GM12878 (cell line): ENCODE results near the gene C3orf70. TPM values are rescaled to one million over a fixed set of nuclear protein-coding genes. Genes with fewer than 3 reads are reported as not detected.

ENCODE experiments used
- ATAC-seq: fragments of 200-7000 bp; cut with Tn5 transposase; 3 replicates; pipeline ENCODE4 v1.9.1; 2020; ENCODE audit warnings: mild to moderate bottlenecking, moderate library complexity
- BruUV-seq: library from RNA; stranded (reverse); fragments of 400-500 nt; replicated peaks from 2 replicates; lab custom pipeline; 2021; lab: Mats Ljungman, UMichigan
- CTCF ChIA-PET: fragments of 300-600 bp; sonication (Branson Sonifier 250); formaldehyde crosslinking; extraction: SDS; loops from one replicate; lab custom pipeline; 2021; ENCODE audit warnings: inconsistent platforms; lab: Yijun Ruan, JAX
- POLR2A ChIA-PET: fragments of 350-600 bp; formaldehyde crosslinking; extraction: SDS; loops from one replicate; lab custom pipeline; 2021; ENCODE audit warnings: inconsistent platforms; lab: Charles Lee
- RAD21 ChIA-PET: fragments of 300-600 bp; sonication (Branson Sonifier 250); formaldehyde crosslinking; loops from one replicate; lab custom pipeline; 2023; ENCODE audit warnings: antibody characterized with exemption; ENCODE audit not compliant: unreplicated experiment; lab: Charles Lee
- SMC1A ChIA-PET: fragments of 300-600 bp; sonication (Branson Sonifier 250); formaldehyde crosslinking; loops from one replicate; lab custom pipeline; 2023; ENCODE audit not compliant: unreplicated experiment, uncharacterized antibody; lab: Charles Lee
- DNase-seq: peaks from one replicate; pipeline ENCODE4 v3.0.0-alpha.2; 2011; ENCODE audit warnings: low read depth, low spot score
- FAIRE-seq: peaks from 3 replicates; lab custom pipeline; 2011; peaks lifted over from hg19 to GRCh38; lab: Jason Lieb, UNC
- H2AFZ ChIP-seq: 2 replicates; pipeline ENCODE4 v1.6.0; 2011; ENCODE audit warnings: low read depth, low read length, control low read depth; ENCODE audit not compliant: control insufficient read depth
- H3K27ac ChIP-seq: 2 replicates; pipeline ENCODE4 v1.5.1; 2011; ENCODE audit warnings: control low read depth; ENCODE audit not compliant: control insufficient read depth, insufficient read depth
- H3K27me3 ChIP-seq, 2 experiments: replicated peaks in 1 of 2; 2 replicates each; pipeline versions ENCODE4 v1.6.0 to v1.6.1; 2011; ENCODE audit warnings: low read length in 1 of 2; ENCODE audit not compliant: control insufficient read depth in 2 of 2, insufficient read depth in 2 of 2
- H3K36me3 ChIP-seq, 2 experiments: 2 replicates each; pipeline ENCODE4 v1.5.1; 2011; ENCODE audit warnings: low read length in 1 of 2; ENCODE audit not compliant: control insufficient read depth in 2 of 2, insufficient read depth in 2 of 2
- H3K4me1 ChIP-seq: 2 replicates; pipeline ENCODE4 v1.6.1; 2011; ENCODE audit warnings: mild to moderate bottlenecking, low read length, moderate library complexity, mixed read lengths; ENCODE audit not compliant: control insufficient read depth, insufficient read depth
- H3K4me2 ChIP-seq: 2 replicates; pipeline ENCODE4 v1.6.0; 2011; ENCODE audit warnings: control low read depth; ENCODE audit not compliant: control insufficient read depth, insufficient read depth
- H3K4me3 ChIP-seq: fragments of 200-600 bp; sonication (generic); 2 replicates; pipeline ENCODE4 v1.5.1; 2016
- H3K79me2 ChIP-seq: 2 replicates; pipeline ENCODE4 v1.6.0; 2011; ENCODE audit warnings: low read length; ENCODE audit not compliant: control insufficient read depth, insufficient read depth
- H3K9ac ChIP-seq: 2 replicates; pipeline ENCODE4 v1.8.0; 2011; ENCODE audit warnings: low read length, control low read depth, mixed read lengths; ENCODE audit not compliant: control insufficient read depth, insufficient read depth
- H3K9me3 ChIP-seq: replicated peaks from 3 replicates; pipeline ENCODE4 v1.5.1; 2011; ENCODE audit warnings: mild to moderate bottlenecking, low read length; ENCODE audit not compliant: control insufficient read depth, insufficient read depth
- H4K20me1 ChIP-seq: 2 replicates; pipeline ENCODE4 v1.6.0; 2011; ENCODE audit not compliant: control insufficient read depth, insufficient read depth
- CEBPB ChIP-seq, 2 experiments: fragments of 150-350 bp in 1 of 2; IDR thresholded peaks; 2 replicates each; pipeline ENCODE4 v1.6.1; 2012 to 2014; ENCODE audit warnings: low read depth in 2 of 2, low read length in 2 of 2, borderline replicate concordance in 1 of 2, inconsistent platforms in 1 of 2
- IRF5 ChIP-seq: fragments of 450-650 bp; IDR thresholded peaks from 2 replicates; pipeline ENCODE4 v1.6.1; 2017; ENCODE audit warnings: borderline replicate concordance
- POU2F2 ChIP-seq: IDR thresholded peaks from 3 replicates; pipeline ENCODE4 v1.6.1; 2011; ENCODE audit warnings: low read depth, mild to moderate bottlenecking, low read length, borderline replicate concordance
- SIX5 ChIP-seq: IDR thresholded peaks from 2 replicates; pipeline ENCODE4 v1.6.1; 2011; ENCODE audit warnings: mild to moderate bottlenecking, low read depth, low read length, moderate library complexity; ENCODE audit not compliant: severe bottlenecking
- TARDBP ChIP-seq: IDR thresholded peaks from 2 replicates; pipeline ENCODE4 v1.6.1; 2016; ENCODE audit warnings: borderline replicate concordance
- ZNF274 ChIP-seq: IDR thresholded peaks from one replicate; pipeline ENCODE4 v1.8.0; 2011; ENCODE audit not compliant: insufficient read length, insufficient read depth
- ZSCAN29 ChIP-seq: fragments of 450-650 bp; IDR thresholded peaks from 2 replicates; pipeline ENCODE4 v1.6.1; 2017; ENCODE audit warnings: mild to moderate bottlenecking, moderate library complexity
- WGBS: methylation state at CpG from one replicate; pipeline ENCODE4 v1.1.6; 2016; ENCODE audit warnings: low lambda C conversion rate; ENCODE audit not compliant: insufficient replicate concordance, insufficient coverage; ENCODE audit errors: missing lambda C conversion rate; 5-methylcytosine and 5-hydroxymethylcytosine counted together
- in situ Hi-C: fragments of 300-500 bp; cut with MboI; formaldehyde crosslinking; loops from 9 replicates; pipeline ENCODE4 v1.14.3; 2018; ENCODE audit warnings: mixed read lengths
- intact Hi-C: fragments of 100-400 bp; cut with micrococcal nuclease; formaldehyde crosslinking; loops from one replicate; pipeline ENCODE4 v1.14.2; 2022; ENCODE audit not compliant: unreplicated experiment
- polyA plus RNA-seq, 11 experiments: library from polyadenylated mRNA; depleted of rRNA in 4 of 11; unstranded in 6 of 11; stranded (reverse) in 5 of 11; fragments of >200 nt; fragmentation: Nextera tagmentation in 4 of 11; fragmentation: Illumina TruSeq in 1 of 11; extraction: Ambion mirVana in 4 of 11; extraction: Trizol in 1 of 11; gene quantifications; 1 replicate in 1 of 11; 2 replicates in 10 of 11; pipeline versions ENCODE4 v1.2.1 to v1.2.3, GENCODE V29; 2011 to 2016; ENCODE audit warnings: inconsistent platforms in 2 of 11, missing spikeins in 2 of 11, low read depth in 1 of 11
- total RNA-seq, 4 experiments: library from RNA; depleted of rRNA in 3 of 4; stranded (reverse); fragments of >200 nt in 3 of 4; fragmentation: Illumina TruSeq in 1 of 4; extraction: Trizol in 1 of 4; gene quantifications; 2 replicates each; pipeline versions ENCODE4 v1.2.1 to v1.2.3, GENCODE V29; 2013 to 2021

The C3orf70 gene
- total and polyA plus RNA-seq, 10 of the 15 experiments (the other 5 are each of a cell fraction or from before 2014, with no cell fraction given), result 0.03 to 0.04 TPM; not detected in 8

DNA sequence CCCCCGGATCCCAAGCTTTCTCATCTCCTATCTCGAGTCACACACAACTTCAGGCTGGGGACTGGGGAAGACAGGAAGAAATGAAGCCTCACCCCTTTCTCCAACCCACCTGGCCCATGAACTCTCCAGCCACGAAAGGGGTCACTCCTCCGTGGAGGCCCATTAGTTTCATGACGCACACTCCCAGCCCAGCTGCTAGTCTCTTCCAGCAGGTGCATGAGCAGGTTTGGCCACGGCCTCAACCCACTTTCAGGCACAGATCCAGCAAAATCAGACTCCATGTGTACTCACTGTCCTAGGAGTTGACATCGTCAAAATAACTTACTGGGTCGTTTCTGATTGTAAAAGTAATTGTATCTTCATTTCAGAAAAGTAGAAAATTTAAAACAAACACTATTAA, 76.6 kb downstream of the C3orf70 start:
- H3K4me2 ChIP-seq, result no peak overlapping the region
- CTCF ChIA-PET, result interaction anchor here (0.7 kb wide), 1 partner anchor 141 kb away, joined by 3 read pairs; no protein-coding TSS in a partner anchor
- H2AFZ ChIP-seq, result no peak overlapping the region
- no peak overlapping the region for H3K27ac ChIP-seq
- ATAC-seq (no peak), FAIRE-seq (no peak), DNase-seq (no peak)
- H3K9me3 ChIP-seq, result no peaks in the 10 kb centered on the region
- intact Hi-C loops (no loop called here), in situ Hi-C loops (no loop called here)
- no peak overlapping the region for H3K4me3 ChIP-seq
- POLR2A ChIA-PET, result no interaction called here
- RAD21 ChIA-PET, result no interaction called here
- no peaks in the 10 kb centered on the region for H3K4me1 ChIP-seq
- H4K20me1 ChIP-seq, result no peaks in the 10 kb centered on the region
- 43% methylated on average over 8 of the region's 8 CpGs for WGBS
- SMC1A ChIA-PET, result no interaction called here
- BruUV-seq, result no TSS peak
- H3K79me2 ChIP-seq, result no peaks in the 10 kb centered on the region
- no peaks in the 10 kb centered on the region for H3K36me3 ChIP-seq
- TF ChIP-seq POU2F2 (no peak), TARDBP (no peak), IRF5 (no peak), ZSCAN29 (no peak), CEBPB (IDR thresholded peaks at IDR 0.05; ENCODE audit: borderline replicate concordance in 1 of 2, low read depth in 2 of 2, low read length in 2 of 2) (no peak), SIX5 (no peak), ZNF274 (no peak)
- H3K9ac ChIP-seq, result no peak overlapping the region
- H3K27me3 ChIP-seq, result 0 out of 4 replicates have a peak, but pooled peaks cover 0 to 2% of the 10 kb centered on the region in 2 experiments
